Measurements from ENCODE around the gene DTNBP1. TPM values are rescaled to one million over a fixed set of nuclear protein-coding genes. Genes with fewer than 3 reads are reported as not detected.

The DTNBP1 gene
- total RNA-seq, 1 donor from 2014 or later, result 19.2 TPM

DNA sequence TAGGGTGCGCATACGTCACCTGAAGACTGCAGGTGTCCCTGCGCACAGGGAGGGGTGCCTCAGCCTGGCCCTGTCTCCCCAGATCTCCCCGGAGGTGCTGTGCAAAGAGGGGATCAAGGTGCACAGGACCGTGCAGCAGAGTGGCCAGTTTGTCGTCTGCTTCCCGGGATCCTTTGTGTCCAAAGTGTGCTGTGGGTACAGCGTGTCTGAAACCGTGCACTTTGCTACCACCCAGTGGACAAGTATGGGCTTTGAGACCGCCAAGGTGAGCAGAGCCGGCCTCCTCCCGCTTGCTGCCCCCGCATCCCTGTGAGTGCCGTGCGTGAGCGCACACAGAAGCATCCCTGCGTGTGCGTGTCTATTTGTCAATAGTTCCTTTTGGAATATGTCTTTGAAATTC, 150.7 kb downstream of the DTNBP1 start:
- H3K4me3 ChIP-seq, result no peak overlapping the region
- no peak for DNase-seq
- peaks cover 84% of the 10 kb centered on the region for H3K4me1 ChIP-seq
- peaks cover 68% of the 10 kb centered on the region for H3K36me3 ChIP-seq
- peak overlapping the region; percentile 89 for H3K27ac ChIP-seq (replicated peaks)
- TF ChIP-seq, protein P1, sequence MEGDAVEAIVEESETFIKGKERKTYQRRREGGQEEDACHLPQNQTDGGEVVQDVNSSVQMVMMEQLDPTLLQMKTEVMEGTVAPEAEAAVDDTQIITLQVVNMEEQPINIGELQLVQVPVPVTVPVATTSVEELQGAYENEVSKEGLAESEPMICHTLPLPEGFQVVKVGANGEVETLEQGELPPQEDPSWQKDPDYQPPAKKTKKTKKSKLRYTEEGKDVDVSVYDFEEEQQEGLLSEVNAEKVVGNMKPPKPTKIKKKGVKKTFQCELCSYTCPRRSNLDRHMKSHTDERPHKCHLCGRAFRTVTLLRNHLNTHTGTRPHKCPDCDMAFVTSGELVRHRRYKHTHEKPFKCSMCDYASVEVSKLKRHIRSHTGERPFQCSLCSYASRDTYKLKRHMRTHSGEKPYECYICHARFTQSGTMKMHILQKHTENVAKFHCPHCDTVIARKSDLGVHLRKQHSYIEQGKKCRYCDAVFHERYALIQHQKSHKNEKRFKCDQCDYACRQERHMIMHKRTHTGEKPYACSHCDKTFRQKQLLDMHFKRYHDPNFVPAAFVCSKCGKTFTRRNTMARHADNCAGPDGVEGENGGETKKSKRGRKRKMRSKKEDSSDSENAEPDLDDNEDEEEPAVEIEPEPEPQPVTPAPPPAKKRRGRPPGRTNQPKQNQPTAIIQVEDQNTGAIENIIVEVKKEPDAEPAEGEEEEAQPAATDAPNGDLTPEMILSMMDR (IDR thresholded peaks at IDR 0.05; ENCODE audit: borderline replicate concordance), result peak; percentile 53
- intact Hi-C loops (cut with micrococcal nuclease), result no loop called here
- H3K27me3 ChIP-seq (ENCODE audit: low read depth), result no peaks in the 10 kb centered on the region
- no peaks in the 10 kb centered on the region for H3K9me3 ChIP-seq (replicated peaks)

DNA sequence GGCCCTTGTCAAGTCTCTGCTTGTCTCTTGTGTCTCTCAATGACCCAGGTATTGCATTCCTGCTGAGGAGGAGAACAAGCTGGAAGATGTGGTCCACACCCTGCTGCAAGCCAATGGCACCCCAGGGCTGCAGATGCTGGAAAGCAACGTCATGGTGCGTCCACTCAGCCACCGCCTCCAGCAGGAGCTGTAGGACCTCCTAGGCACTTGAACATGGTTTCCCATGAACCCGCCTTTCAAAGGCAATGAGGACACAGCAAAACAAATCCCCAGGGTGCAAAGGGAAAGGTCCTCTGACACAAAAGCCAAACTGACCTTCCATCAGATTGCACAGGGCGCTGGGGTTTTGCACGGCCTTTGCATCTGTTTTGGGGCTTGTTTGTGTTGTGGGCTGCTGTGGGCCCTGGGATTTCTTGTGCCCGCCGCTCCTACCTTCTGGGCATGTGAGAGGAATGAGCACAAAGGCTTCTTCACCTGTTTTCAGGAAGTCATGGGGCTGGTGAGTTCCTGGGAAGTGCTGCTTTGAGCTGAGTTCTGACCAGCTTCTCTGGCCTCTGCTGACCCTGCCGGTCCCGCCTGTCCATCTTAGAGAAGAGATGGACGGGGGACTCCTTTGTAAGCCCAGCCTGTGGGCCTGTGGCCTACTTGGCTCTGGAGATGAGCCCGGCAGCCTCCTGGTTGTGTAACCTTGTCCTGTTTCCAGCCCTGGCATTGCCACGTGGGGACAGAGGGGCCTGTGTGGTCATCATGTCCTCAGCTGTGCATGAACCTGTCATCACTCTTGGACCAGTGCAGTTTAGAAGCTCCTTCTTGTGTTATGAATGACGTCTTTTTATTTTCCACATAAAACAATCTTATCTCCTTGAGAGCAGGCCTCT, 151.3 kb downstream of the DTNBP1 start:
- peak overlapping the region; percentile 89 for H3K27ac ChIP-seq (replicated peaks)
- TF ChIP-seq, protein P1 (IDR thresholded peaks at IDR 0.05; ENCODE audit: borderline replicate concordance), result no peak
- intact Hi-C loops (cut with micrococcal nuclease), result no loop called here
- no peak overlapping the region for H3K4me3 ChIP-seq
- no peaks in the 10 kb centered on the region for H3K9me3 ChIP-seq (replicated peaks)
- no peaks in the 10 kb centered on the region for H3K27me3 ChIP-seq (ENCODE audit: low read depth)
- peaks cover 64% of the 10 kb centered on the region for H3K36me3 ChIP-seq
- H3K4me1 ChIP-seq, result peaks cover 84% of the 10 kb centered on the region
- peak; percentile 77 for DNase-seq

DNA sequence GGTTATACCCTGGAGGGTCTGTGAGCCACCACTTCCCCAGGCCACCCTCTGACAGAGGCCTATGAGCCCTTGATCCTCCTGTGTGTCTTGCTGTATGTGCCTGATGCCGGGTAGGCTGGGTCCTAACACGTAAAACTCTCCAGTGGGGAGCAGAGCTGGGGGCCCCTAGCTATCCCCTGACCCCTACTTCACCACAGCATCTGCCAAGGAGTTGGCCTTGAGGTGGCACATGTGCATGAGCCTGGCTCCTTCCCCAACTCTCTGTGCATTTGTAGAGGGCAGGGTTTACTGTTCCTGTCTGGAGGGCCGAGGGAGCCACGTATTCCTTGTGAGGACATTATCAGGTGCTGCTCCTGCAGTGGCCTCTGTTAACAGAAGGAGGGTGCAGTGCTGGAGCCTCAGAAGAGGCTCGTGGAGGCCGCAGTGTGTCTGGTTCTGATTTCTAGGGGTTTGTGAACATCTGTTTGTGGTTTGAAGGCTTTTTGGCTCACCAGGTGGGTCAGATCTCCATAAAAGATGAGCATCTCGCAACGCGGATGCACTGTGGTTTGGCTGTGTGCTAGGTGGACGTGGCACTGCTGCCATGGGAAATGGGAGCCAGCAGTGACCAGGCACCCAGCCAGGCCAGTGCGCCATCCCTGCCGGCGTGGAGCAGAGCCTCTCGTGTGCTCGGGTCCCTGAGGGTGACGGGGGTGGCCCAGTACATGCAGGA, 152.1 kb downstream of the DTNBP1 start:
- no peak for DNase-seq
- no peaks in the 10 kb centered on the region for H3K9me3 ChIP-seq (replicated peaks)
- H3K4me3 ChIP-seq, result no peak overlapping the region
- no peak overlapping the region for H3K27ac ChIP-seq (replicated peaks)
- peaks cover 84% of the 10 kb centered on the region for H3K4me1 ChIP-seq
- intact Hi-C loops (cut with micrococcal nuclease), result no loop called here
- H3K36me3 ChIP-seq, result peaks cover 60% of the 10 kb centered on the region
- TF ChIP-seq, protein P1 (IDR thresholded peaks at IDR 0.05; ENCODE audit: borderline replicate concordance), result no peak
- H3K27me3 ChIP-seq (ENCODE audit: low read depth), result no peaks in the 10 kb centered on the region

DNA sequence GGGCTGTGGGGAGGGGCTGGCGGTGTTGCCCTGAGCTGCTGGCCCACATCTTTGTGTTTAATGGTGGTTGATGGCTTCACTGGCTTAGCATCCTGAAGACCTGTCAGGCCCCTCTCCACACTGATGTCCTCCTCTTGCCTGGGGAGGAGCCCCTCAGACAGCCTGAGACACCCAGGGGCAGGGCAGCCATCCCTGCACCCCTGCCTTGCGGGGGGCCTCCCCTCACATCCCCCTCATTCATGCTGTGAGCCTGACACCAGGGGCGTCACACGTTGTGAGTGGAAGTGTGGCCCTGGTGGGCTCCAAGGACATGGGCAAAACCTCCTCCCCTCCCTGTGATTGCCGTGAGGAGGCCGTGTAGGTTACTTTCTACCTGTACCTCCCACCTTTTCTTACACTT, 152.7 kb downstream of the DTNBP1 start:
- Histone ChIP-seq H3K27me3 (ENCODE audit: low read depth) (no peaks in the 10 kb centered on the region), H3K9me3 (replicated peaks) (no peaks in the 10 kb centered on the region), H3K4me1 (peaks cover 85% of the 10 kb centered on the region), H3K4me3 (no peak overlapping the region), H3K36me3 (peaks cover 58% of the 10 kb centered on the region), H3K27ac (replicated peaks) (no peak overlapping the region)
- TF ChIP-seq, protein P1 (IDR thresholded peaks at IDR 0.05; ENCODE audit: borderline replicate concordance), result no peak
- no peak for DNase-seq
- intact Hi-C loops (cut with micrococcal nuclease), result no loop called here

DNA sequence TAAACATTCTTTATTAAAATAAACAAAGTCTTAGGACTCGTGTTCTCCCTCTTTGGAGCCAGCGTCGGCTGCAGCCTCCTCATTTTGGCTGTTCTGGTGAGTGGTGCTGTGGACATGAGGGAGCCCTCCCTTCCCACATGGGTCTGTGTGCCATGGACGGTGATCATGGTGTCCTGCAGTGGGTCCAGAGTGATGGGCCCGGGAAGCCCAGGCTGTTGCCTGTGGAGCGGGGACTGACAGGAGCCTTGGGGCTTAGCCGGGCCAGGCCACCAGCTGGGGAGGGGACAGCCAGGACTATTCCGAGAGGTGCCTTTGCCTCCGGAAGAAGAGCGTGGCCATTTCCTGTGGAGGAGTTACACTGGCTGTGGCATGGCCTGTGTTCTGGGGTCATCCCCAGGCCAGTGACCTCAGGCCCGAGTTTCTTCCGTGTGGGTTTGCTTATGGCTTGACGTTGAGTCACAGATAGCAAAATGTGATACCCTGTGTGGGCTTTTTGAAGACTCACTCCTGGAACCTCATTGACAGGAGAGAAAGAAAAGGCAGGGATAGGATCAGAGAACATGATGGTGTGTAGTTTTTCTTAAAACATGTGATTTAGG, 153.4 kb downstream of the DTNBP1 start:
- TF ChIP-seq, protein P1 (IDR thresholded peaks at IDR 0.05; ENCODE audit: borderline replicate concordance), result no peak
- Histone ChIP-seq H3K27me3 (ENCODE audit: low read depth) (no peaks in the 10 kb centered on the region), H3K4me3 (no peak overlapping the region), H3K9me3 (replicated peaks) (no peaks in the 10 kb centered on the region), H3K27ac (replicated peaks) (no peak overlapping the region), H3K4me1 (peaks cover 85% of the 10 kb centered on the region), H3K36me3 (peaks cover 52% of the 10 kb centered on the region)
- intact Hi-C loops (cut with micrococcal nuclease), result loop anchor here (10.0 kb wide), 1 partner anchor 115 kb away; no protein-coding TSS in a partner anchor
- DNase-seq, result no peak

Data from left ventricle myocardium inferior (tissue), 1 donor.